Muscle of arm (tissue), 12 donors: ENCODE results near the gene SLC9A8. TPM values are rescaled to one million over a fixed set of nuclear protein-coding genes. Genes with fewer than 3 reads are reported as not detected.
"Not testable (repeated sequence)": the region's sequence is repeated elsewhere in the genome, so short reads cannot be mapped to it uniquely, and the experiment has no call there.

ENCODE experiments used
- DNase-seq: peaks from one replicate; pipeline ENCODE4 v3.0.0-alpha.2; 2013
- polyA plus RNA-seq, 12 donors: library from polyadenylated mRNA; unstranded; fragments of 120-200 nt; gene quantifications; one replicate each; pipeline ENCODE4 v1.2.1, GENCODE V29; 2013; ENCODE audit not compliant: insufficient read length in 12 of 12

Gene SLC9A8
- polyA plus RNA-seq, 12 donors = 3.9 to 7.5 (median 5.6) TPM; not detected in 1

DNA sequence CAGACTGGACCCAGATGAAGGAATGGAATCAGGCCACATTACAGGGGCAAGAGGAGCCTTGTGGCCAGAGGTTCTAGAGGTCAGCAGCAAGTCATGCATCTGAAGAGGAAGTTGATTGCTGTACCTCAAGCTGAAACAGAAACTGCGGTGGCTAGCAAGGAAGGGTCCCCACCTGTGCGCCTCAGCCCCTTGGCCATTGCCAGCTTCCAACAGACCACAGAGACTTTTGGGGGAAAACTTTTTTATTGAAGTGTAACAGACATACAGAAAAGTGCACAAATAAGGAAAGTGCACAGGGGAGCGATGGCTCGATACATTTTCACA, 26.8 kb upstream of the SLC9A8 start:
- no peak for DNase-seq

GRCh38 chr20:49786196-49786595, 26.4 kb upstream of the SLC9A8 start:
- no peak for DNase-seq

DNA sequence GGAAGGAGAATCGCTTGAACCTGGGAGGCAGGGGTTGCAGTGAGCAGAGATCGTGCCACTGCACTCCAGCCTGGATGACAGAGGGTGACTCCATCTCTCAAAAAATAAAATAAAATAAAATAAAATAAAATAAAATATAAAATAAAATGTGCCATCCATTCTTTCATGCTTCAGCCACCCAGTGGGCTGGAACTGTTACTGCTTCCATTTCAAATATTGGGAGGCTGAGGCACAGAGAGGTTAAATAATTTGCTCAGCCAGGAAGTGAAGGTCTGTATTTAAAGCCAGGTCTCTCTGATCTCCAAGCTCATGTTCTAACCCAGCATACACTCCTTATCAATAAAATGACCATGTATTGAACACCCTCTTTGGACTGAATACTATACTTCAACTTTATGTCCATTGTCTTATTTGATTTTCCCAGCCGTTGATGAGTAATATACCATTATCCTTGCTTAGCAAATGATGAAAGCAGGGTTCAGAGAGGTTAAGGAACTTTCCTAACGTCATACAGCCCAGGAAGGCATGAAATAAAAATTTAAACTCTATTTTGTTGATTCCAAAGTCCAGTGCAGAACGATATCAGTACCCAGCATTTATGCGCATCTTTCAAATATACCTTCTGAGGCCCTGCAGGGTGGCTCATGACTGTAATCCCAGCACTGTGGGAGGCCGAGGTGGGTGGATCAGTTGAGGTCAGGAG, 25.8 kb upstream of the SLC9A8 start:
- no peak for DNase-seq

GRCh38 chr20:49787371-49788357, 25.0 kb upstream of the SLC9A8 start:
- no peak for DNase-seq

- no peak for DNase-seq
Measured at GRCh38 chr20:49790077-49790798, 22.4 kb upstream of the SLC9A8 start.

DNA sequence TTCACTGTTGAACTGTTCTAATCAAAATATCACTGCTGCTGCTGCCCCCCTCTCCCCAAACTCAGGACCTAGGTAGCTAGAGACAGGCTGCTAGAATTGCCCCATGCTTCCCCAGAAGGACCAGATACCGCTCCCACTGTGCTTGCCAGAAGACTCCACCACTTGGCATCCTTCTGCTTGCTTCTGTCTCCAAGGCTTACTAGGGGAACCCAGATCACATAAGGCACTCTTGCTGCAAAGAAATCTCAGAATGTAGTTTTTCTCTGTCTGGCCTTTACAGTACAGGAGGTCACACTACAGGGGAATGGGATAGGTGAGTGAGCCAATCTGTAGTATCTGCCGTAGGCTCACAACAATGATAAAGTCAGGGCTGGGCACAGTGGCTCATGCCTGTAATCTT, 21.5 kb upstream of the SLC9A8 start:
- no peak for DNase-seq

DNA sequence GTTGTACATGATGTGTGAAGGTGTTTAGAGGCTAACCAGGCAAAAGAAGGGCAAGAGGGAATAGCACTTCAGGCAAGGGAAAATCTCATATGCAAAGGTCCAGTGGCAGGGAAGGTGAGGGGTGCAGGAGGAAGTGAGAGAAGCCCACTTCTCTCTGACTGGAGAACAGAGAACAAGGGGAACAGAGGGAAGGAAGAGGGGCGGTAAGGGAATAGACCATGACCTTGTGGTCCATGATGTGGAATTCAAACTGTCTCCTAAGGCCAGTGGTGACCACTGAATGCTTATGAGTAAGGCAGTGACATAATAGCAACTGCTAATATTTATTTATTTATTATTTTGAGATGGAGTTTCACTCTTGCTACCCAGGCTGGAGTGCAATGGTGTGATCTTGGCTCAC, 20.6 kb upstream of the SLC9A8 start:
- DNase-seq = no peak

DNA sequence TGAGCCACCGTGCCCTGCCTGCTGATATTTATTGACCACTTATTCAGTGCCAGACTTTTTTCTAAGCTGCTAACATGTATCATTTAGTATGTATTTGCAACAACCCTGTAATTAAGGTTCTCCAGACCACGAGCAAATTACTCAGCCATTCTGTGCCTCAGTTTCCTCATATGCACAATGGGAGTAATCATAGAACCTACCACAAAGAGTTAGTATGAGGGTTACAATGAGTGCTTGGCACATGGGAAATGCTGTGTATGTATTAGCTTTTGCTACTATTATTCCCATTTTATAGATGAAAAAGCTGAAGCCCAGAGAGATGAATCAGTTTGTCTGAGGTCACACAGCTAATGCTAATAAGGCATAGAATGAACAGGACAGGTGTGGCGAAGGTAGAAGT, 20.0 kb upstream of the SLC9A8 start:
- DNase-seq = no peak

DNA sequence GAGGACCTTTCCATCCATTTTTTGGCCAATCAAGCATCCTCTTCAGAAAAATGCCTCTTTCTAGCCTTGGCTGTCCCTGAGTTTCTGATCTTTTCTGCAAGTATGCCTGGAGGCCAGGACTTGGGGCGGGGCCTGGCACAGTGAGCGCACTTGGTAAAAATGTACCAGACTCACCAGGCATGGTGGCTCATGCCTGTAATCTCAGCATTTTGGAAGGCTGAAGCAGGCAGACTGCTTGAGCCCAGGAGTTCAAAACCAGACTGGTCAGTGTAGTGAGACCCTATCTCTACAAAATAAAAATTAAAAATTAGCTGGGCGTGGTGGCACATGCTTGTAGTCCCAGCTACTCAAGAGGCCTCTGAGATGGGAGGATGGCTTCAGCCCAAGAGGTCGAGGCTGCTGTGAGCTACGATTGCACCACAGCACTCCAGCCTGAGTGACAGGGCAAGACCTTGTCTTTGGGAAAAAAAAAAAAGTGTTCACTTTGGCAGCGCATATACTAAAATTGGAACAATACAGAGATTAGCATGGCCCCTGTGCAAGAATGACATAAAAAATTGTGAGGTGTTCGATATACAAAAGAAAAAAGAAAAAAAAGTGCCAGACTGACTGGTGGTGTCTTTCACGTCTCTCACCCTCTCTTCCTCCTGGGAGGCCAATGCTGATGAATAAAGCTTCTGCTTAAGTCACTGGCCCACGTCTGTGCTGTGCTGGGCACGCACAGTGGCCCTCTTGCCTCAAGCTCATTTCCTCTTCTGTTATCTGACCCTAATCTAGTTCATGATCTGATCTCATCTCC, 18.1 kb upstream of the SLC9A8 start:
- DNase-seq = no peak

- no peak for DNase-seq
Measured at GRCh38 chr20:49795135-49795424, 17.5 kb upstream of the SLC9A8 start.

- DNase-seq = no peak
Measured at GRCh38 chr20:49796600-49797343, 15.9 kb upstream of the SLC9A8 start.

DNA sequence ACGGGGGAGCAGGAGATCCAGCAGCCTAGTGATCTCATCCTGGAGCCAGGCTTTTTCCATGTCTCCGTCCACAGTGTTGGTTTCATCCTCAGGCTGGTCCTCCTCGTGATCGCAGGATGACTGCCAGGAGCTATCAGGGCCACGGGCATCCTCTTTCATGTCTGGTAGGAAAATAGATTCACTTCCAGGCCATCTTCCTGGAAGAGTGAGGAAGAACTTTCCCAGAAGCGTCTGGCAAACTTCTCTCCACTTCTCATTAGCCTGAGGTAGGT, 15.3 kb upstream of the SLC9A8 start:
- DNase-seq = no peak

DNA sequence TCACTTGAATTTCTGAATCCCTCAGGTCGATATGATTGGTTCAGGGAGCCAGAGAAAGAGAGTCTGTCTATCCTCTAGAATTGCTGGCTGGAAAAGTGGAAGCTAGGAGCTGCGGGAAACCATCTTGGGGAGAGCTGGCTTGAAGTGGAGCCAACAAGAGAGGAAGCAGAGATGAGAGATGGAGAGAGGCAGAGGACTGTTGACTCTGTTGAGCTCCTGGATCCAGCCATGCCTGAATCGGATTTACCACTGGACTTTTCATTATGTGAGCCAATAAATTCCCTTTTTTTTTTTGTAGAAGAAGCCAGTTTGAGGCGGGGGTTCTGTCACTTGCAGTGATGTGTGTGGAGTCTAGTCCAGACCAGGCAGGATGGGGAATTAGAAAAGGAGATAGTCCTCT, 13.9 kb upstream of the SLC9A8 start:
- DNase-seq = no peak

DNA sequence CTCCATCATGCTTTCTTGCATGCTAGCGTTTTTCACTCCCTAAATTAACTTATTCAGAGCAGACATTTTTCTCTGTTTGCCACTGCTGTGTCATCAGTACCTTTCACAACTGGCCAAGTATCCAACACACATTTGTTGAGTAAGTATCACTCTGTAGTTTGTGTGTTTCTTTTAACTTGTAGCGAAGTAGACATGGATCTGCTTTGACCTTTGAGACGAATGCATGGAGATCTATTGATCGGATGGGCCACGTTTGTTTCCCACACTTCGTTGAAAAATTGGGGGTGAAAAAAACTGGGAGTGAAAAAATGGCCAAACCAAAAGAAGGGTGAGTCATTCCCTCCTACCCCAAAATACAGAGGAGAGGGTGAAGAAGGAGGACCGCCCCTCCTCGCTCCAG, 12.9 kb upstream of the SLC9A8 start:
- DNase-seq = no peak

DNA sequence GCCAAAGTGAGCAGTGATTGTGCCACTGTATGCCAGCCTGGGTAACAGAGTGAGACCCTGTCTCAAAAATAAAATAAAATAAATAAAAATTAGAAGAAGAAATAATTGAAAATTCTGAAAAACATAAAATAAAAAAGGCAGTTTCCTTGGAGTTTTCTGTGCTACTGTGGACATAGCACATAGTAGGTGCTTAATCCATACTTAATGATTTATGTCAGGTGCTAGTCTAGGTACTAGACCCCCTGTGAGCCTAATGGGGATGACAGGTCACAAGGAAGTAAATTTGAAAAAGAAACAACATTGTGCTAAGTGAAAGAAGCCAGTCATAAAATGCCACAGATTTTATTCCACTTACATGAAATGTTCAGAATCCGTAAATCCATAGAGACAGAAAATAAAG, 9.2 kb upstream of the SLC9A8 start:
- no peak for DNase-seq

DNA sequence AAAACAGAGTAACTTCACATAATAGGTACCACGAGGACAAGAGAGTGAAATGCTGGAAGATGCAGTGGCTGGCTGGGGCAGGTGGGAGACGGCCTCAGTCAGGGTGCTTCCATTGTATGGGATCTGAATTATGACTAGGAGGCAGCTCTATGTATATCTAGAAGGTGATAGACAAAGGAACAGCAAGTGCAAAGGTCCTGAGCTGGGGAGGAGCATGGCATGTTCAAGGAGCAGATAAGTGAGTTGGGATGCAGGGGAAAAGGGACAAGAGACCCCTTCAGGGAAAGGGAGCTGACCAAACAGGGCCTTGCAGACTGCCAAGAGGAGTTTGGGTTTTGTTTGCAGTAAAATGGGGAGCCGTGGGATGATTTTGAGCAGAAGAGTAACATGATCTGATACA, 8.3 kb upstream of the SLC9A8 start:
- no peak for DNase-seq

- DNase-seq = not testable (repeated sequence)
Measured at GRCh38 chr20:49805224-49805876, 7.3 kb upstream of the SLC9A8 start.

- DNase-seq = no peak
Measured at GRCh38 chr20:49808753-49809152, 3.9 kb upstream of the SLC9A8 start.

DNA sequence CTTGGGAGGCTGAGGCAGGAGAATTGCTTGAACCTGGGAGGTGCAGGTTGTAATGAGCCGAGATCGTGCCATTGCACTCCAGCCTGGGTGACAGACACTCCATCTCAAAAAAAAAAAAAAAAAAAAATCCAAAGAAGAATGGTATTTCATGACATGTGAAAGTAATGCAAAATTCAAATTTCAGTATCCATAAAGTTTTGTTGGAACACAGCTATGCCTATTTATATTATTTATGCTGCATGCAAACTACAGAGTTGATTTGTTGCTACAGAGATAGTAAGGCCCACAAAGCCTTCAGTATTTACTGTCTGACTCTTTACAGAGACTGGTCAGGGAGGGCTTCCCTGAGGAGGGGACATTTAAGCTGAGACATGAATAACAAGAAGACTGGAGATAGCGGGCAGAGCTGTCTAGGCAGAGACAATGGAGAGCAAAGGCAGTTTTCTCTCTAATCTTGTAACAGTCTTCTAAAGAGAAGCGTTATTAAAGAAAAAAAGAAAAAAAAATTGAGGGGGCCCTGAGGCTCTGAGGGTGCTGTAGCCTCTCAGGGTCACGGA, 2.7 kb upstream of the SLC9A8 start:
- no peak for DNase-seq

DNA sequence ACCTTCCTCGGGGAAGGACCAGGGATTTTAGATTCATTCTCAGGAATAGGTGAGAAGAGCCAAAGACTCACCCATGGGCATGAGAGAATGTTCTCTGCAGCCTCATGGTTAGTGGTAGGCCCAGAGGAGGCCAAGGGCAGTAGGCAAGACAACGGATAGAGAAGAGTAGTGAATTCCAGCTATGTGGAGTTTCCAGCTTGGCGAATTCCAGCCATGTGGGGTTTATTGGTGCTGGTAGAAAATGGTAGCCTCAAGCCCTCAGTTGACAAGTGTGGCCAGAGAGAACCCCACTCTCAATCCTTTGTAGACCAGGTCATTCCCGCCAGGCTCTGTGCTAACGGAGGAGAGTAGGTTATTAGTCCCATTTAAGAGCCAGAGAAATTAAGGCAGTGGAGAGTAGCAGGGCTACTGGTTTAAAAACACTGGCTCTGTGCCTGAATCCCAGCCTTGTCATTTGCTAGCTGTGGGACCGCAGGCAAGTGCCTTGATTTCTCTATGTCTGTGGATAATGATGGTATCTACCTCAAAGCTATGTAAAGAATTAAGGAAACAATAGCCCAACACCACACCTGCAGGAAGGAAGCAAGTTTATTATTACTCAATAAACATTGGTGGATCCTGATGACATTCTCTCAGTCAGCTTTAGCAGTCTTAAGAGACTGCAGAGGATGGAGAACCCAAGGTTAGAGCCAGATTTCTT, 2.0 kb upstream of the SLC9A8 start:
- DNase-seq = no peak
